Type B pancreatic cell (in vitro differentiated cells): ENCODE data around the gene HAGHL. TPM values are rescaled to one million over a fixed set of nuclear protein-coding genes. Genes with fewer than 3 reads are reported as not detected.

Source experiments
- DNase-seq: peaks from one replicate; pipeline ENCODE4 v3.0.0; 2021; ENCODE audit warnings: mixed read lengths; ENCODE audit not compliant: unreplicated experiment; ENCODE audit errors: extremely low spot score
- H3K27ac Mint-ChIP-seq: 2 replicates; pipeline ENCODE4 v1.8.0; 2021; ENCODE audit warnings: mild to moderate bottlenecking, mixed read lengths
- H3K27me3 Mint-ChIP-seq: 2 replicates; pipeline ENCODE4 v1.8.0; 2021; ENCODE audit warnings: mixed read lengths
- H3K36me3 Mint-ChIP-seq: 2 replicates; pipeline ENCODE4 v1.8.0; 2021; ENCODE audit warnings: mixed read lengths
- H3K4me1 Mint-ChIP-seq: one replicate; pipeline ENCODE4 v1.8.0; 2021; ENCODE audit warnings: mixed read lengths; ENCODE audit not compliant: unreplicated experiment
- H3K4me3 Mint-ChIP-seq: 2 replicates; pipeline ENCODE4 v1.8.0; 2021; ENCODE audit warnings: mild to moderate bottlenecking, mixed read lengths
- H3K9me3 Mint-ChIP-seq: 2 replicates; pipeline ENCODE4 v1.8.0; 2021; ENCODE audit warnings: mixed read lengths
- CTCF ChIP-seq: fragments of 200-600 bp; sonication (generic); conservative IDR thresholded peaks from 2 replicates; pipeline ENCODE4 v1.5.0; 2021; ENCODE audit warnings: antibody characterized with exemption, mild to moderate bottlenecking
- total RNA-seq: library from RNA; stranded (reverse); gene quantifications from 2 replicates; pipeline ENCODE4 v1.2.1, GENCODE V29; 2021; ENCODE audit warnings: low replicate concordance

HAGHL gene
- total RNA-seq, 1 donor from 2014 or later: 8.5 TPM

- Mint-ChIP-seq H3K4me3 (no peak overlapping the region), H3K9me3 (no peaks in the 10 kb centered on the region), H3K36me3 (no peaks in the 10 kb centered on the region), H3K27me3 (no peaks in the 10 kb centered on the region), H3K27ac (no peak overlapping the region), H3K4me1 (no peaks in the 10 kb centered on the region)
- DNase-seq: no peak
- no peak for TF ChIP-seq CTCF
Observed at GRCh38 chr16:766008-766819, 39.3 kb downstream of the HAGHL start.

GRCh38 chr16:766820-767640 lies 40.1 kb downstream of the HAGHL start:
- no peak for DNase-seq
- no peaks in the 10 kb centered on the region for H3K36me3 Mint-ChIP-seq
- no peak for TF ChIP-seq CTCF
- no peaks in the 10 kb centered on the region for H3K27me3 Mint-ChIP-seq
- no peak overlapping the region for H3K27ac Mint-ChIP-seq
- H3K4me3 Mint-ChIP-seq: no peak overlapping the region
- H3K9me3 Mint-ChIP-seq: no peaks in the 10 kb centered on the region
- H3K4me1 Mint-ChIP-seq: no peaks in the 10 kb centered on the region

- H3K36me3 Mint-ChIP-seq: no peaks in the 10 kb centered on the region
Observed at GRCh38 chr16:767743-768235, 40.9 kb downstream of the HAGHL start.

GRCh38 chr16:768428-768827 lies 41.5 kb downstream of the HAGHL start:
- Mint-ChIP-seq H3K9me3 (no peaks in the 10 kb centered on the region), H3K36me3 (no peaks in the 10 kb centered on the region), H3K4me1 (no peaks in the 10 kb centered on the region), H3K27me3 (no peaks in the 10 kb centered on the region), H3K27ac (no peak overlapping the region), H3K4me3 (no peak overlapping the region)
- TF ChIP-seq CTCF: no peak
- DNase-seq: no peak

More at GRCh38 chr16:767743-768235, 40.9 kb downstream of the HAGHL start:
- H3K4me3 Mint-ChIP-seq: no peak overlapping the region
- no peak for TF ChIP-seq CTCF
- no peaks in the 10 kb centered on the region for H3K4me1 Mint-ChIP-seq
- H3K9me3 Mint-ChIP-seq: no peaks in the 10 kb centered on the region
- H3K27me3 Mint-ChIP-seq: no peaks in the 10 kb centered on the region
- no peak for DNase-seq
- H3K27ac Mint-ChIP-seq: no peak overlapping the region

GRCh38 chr16:769184-769784 lies 42.4 kb downstream of the HAGHL start:
- no peak for DNase-seq
- Mint-ChIP-seq H3K4me3 (no peak overlapping the region), H3K27me3 (no peaks in the 10 kb centered on the region), H3K36me3 (no peaks in the 10 kb centered on the region), H3K4me1 (no peaks in the 10 kb centered on the region), H3K9me3 (no peaks in the 10 kb centered on the region), H3K27ac (no peak overlapping the region)
- no peak for TF ChIP-seq CTCF
